LNCAP (cell line): ENCODE measurements around the gene TBC1D1.

Experiments
- TF ChIP-seq, protein P1 (sequence below): fragments of 450-650 bp; IDR thresholded peaks from 2 replicates; pipeline ENCODE4 v1.5.1; 2017; ENCODE audit warnings: mild to moderate bottlenecking

The TBC1D1 gene

DNA sequence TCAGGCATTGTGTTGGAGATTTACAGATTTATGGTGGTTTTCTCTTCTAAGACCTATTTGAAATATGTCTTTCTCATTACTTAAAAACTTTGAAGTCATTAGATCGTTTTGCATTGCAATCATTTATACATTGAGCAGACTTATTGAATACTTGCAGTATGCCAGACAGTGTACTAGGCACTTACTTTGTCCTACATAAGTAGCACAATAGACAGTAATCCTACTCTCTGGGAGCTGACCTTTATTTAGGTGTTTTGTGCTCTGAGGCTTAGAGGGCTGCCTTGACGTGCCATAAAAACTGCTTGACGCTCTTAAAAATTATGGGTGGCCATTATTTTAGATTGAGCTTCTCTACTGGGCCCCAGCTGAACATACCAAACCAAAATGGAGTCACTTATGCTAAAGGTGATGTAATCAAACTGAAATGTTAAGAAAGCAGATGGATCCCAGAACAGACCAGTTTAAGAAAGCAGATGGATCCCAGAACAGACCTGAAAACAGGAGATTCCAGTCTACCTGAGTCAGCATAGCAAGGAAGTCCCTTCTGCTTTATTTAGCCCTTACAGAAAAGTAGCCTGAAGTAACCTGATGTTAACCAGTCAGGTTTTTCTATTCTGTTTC, 111.7 kb downstream of the TBC1D1 start:
- TF ChIP-seq, protein P1, sequence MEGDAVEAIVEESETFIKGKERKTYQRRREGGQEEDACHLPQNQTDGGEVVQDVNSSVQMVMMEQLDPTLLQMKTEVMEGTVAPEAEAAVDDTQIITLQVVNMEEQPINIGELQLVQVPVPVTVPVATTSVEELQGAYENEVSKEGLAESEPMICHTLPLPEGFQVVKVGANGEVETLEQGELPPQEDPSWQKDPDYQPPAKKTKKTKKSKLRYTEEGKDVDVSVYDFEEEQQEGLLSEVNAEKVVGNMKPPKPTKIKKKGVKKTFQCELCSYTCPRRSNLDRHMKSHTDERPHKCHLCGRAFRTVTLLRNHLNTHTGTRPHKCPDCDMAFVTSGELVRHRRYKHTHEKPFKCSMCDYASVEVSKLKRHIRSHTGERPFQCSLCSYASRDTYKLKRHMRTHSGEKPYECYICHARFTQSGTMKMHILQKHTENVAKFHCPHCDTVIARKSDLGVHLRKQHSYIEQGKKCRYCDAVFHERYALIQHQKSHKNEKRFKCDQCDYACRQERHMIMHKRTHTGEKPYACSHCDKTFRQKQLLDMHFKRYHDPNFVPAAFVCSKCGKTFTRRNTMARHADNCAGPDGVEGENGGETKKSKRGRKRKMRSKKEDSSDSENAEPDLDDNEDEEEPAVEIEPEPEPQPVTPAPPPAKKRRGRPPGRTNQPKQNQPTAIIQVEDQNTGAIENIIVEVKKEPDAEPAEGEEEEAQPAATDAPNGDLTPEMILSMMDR: no peak

DNA sequence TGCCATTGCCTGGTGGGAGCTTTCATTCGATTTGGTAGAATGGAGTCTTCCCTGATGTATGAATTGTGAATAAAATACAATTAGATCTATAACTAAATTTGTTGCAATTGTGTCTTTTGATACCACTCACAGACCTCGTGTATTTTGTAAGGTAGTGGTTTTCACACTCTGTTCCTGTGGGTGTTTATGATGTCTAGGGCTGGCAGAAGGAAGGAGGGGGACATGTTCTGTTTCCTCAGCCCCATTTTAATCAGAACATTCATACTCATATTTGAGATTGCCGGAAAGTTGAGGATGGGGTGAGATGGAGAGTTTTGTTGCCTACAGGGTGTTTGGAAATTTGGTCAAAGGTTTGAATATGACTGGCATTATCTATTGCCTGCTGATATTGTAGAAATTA, 112.2 kb downstream of the TBC1D1 start:
- TF ChIP-seq, protein P1: no peak

DNA sequence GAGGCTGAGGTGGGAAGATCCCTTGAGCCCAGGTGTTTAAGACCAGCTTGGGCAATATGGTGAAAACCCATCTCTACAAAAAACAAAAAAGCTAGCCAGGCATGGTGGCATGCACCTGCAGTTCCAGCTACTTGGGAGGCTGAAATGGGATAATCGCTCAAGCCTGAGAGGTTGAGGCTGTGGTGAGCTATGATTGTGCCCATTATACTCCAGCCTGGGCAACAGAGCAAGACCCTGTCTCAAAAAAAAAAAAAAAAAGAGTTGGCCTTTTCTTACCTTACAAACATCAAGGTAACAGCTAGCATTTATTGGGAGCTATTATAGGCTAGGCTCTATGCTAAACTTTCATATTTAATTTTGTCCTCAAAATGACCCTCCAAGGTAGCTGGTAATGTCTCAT, 112.7 kb downstream of the TBC1D1 start:
- TF ChIP-seq, protein P1: no peak

DNA sequence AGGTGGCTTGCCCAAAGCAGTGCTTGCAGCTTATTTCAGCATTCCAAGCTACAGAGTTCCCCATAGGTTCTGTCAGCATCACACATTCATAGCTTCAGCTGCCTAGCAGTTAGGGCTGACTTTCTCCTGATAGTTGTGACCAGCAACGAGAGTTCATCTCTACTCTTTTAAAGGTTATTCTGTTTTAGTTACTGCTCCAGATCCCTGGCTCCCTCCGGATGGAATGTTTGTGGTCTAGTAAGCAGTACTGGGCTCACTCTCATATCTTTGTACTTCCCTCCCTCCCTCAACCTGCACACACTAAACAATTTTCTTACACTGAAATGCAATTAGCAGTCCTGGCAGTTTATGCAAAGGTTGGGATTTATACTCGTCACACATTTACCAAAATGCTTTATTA, 113.2 kb downstream of the TBC1D1 start:
- TF ChIP-seq, protein P1: no peak

DNA sequence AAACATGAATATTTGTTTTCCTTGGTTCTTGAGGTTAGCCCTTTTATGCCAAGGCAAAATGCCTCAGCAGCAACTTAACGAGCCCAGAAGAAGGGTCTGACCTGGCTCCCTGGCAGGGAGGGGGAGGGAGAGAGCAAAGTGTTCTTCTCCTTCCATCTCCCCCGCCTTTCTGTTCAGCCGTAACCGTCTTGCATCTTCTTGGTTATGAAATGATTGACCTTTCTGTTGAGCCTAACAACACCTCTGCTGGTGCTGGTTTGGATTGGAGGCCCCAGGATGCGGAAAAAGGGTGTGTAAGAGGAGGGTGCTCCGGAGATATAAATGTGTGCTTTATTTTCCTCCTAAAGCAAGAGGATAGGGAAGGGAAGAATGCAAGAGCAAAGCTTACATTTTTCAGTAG, 114.0 kb downstream of the TBC1D1 start:
- TF ChIP-seq, protein P1: no peak

DNA sequence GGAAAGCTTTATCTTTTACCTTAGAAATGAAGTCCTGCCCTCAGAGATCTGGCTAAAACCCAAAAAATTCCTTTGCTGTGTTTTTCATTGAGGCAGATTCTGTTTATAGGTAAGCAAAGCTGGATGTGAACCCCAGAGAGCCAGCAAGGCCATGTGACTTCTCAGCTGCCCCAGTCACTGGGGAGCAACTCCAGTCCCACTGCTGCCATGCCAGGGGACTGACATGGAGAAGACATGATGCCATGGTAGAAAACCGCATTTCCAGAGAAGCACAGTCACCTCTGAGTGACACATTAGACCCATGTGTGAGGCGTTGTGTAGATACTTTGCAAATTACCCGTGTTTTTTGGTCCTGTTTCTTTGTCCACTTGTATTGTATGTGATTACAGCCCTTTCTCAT, 114.8 kb downstream of the TBC1D1 start:
- TF ChIP-seq, protein P1: no peak

DNA sequence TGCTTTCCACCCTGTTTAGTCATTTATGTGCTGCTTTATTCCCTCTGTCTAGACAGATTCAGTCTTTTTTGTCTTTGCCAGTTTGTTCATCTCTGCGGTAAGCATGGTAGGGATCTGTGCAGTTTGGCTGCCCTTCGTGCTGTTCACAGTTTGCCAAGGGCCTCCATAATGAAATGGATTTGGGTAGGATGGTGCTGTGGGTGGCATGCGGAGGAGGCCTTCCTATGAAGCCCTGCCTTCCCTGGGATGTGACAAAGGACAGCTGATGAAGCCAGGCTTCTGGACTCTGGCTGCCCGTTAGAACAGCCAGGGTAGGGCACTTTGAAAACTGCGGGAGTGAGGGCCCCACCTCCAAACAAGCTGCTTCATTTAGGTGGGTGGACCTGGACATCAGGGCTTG, 116.8 kb downstream of the TBC1D1 start:
- TF ChIP-seq, protein P1: no peak

DNA sequence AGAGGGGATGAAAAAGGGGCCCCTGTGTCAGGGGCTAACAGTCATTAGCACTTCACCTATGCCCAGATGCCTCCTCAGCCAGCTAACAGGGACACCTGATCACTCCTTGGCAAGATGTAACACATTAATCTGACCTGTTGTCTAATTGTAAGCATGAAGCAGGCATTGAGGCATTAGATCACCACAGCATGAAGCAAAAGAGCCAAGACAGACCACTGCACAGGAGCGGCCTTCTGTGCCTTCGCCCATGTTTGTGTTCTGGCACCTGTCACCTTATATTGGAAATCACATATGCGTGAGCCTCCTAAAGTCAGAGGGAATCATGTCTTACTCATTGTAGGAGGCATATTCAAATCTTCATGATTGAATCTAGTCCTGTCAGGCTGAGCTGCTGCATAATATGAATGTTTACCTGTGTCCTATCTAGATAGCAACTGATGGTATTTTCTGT, 117.7 kb downstream of the TBC1D1 start:
- TF ChIP-seq, protein P1: no peak
